LHCN-M2 (cell line): ENCODE data around the gene CCDC196. TPM values are rescaled to one million over a fixed set of nuclear protein-coding genes. Genes with fewer than 3 reads are reported as not detected.
"Not testable (repeated sequence)": the region's sequence is repeated elsewhere in the genome, so short reads cannot be mapped to it uniquely, and the experiment has no call there.

Experiments
- DNase-seq: peaks from one replicate; pipeline ENCODE4 v3.0.0-alpha.2; 2012; ENCODE audit warnings: low read depth
- total RNA-seq: library from RNA; depleted of rRNA; stranded (reverse); fragments of >200 nt; gene quantifications from 2 replicates; pipeline ENCODE4 v1.2.3, GENCODE V29; 2014

CCDC196 gene
- total RNA-seq, 1 experiment from 2014 or later = not detected

DNA sequence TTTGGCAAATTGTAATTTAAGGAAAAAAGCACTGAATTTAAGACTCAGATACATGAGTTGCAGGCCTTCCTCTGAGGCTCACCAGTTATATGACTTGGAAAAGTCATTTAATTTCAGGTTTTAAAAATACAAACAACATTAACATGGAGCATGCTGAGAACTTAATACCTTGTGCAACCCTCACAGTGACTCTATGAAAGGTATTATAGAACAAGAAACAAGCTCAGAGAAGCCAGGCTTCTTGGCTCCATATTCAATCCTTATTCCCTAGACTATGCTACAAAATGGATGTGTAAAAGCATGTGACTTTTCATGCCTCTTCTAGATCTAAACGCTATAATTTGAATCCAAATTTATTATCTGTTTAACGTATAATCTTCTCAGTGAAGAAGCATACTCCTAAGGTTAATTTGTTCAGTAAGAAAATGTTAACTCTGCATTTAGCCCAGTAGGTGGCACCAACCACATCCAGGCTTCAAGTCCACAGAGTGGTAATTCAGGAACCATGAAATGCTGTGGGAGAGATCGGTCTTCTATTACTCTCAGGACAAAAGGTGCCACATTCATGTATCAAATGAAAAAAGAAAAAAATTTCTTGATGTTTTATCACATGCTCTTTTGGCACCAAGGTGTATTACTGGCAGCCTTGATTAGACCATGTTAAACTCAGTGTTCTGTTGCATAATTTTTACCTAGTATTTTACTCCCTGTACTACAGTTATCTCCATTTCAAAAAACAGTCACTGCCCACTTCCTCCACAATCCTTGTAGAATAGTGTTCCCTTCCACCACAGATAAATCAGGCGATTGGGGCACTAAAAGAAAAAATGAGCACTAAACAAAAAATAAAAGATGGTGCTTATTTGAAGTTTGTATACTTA is 9.3 kb downstream of the CCDC196 start:
- DNase-seq = peak; percentile 53

DNA sequence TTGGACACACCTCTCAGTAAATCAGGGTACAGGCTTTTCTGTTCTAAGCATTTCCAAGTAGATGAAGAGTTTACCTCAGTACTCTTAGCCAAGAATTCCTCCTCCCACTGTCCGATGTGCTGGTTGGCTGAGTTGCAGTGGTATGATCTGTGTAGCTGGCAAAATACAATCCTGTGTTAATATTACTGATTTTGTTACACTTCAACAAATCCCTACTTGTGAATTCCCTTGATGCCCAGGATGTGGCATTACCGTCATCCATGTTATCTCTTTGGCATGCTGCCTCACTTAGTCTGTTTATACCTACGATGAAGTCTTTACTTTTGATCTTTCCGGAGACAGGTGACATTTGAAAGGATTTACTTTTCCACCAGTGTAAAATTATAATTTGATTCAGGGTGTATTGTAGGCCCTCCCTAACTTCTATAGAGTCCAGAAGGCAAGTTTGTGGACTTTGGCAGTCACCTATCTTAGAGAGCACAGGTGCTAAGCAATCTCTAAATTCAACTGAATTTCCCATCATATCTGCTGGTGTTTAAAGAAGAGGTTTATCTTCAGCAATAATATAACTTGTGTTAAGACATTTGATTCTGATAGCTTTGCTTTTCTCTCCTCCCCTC is 10.1 kb downstream of the CCDC196 start:
- no peak for DNase-seq

DNA sequence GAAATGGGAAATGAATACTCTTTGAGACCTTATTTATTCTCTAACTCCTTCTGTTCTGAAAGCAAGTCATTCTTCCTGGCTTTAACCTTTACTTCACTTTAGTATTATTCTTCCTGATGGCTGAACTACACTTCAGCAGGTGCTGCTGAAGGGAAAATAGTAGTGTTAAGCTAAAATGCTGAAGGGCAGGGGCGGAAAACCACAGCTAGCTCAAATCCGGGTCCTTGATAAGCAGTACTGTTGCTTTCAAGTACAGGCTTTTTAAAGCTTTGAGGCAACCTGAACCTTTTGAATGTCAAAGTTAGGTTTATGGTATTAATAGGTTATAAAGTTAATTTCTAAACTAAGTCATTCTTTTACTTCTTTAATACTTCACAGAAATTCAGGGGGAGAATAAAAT is 10.7 kb downstream of the CCDC196 start:
- no peak for DNase-seq

DNA sequence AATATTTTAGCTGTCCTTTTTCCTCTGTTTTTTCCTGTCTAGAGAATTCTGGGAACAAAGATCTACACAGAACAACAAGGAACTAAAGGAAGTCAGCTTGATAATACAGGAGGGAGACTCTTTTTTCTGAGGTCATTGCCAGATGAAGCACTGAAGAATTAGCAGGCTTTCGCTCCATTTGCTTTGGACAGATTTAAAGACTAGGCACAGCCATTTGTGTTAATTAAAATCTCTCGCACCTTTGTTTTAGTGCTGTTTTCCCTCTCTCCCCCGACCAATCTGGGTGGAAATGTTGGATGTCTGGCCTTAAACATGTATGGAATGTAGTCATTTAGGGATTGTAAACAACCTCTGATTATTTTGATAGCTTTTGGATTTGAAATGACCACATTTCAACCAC is 12.1 kb downstream of the CCDC196 start:
- no peak for DNase-seq

DNA sequence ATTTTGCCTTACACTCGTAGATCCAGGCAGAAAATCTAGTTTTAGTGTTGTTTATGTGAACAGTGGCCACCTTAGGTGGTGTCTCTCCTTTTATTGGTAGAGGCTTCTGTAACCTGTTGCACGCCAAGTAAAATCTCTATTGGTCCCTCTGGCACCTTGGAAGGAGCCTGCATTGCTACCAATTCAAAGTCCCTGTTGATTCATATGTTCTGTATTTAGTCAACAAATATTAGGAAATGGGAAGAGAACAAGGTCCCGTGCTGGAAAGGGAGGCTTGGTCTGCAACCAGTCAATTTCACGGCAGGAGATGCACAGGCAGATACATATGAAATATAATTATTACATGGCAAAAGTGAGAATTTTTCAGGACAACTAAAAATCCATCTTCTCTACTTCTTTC is 15.4 kb downstream of the CCDC196 start:
- DNase-seq = no peak

DNA sequence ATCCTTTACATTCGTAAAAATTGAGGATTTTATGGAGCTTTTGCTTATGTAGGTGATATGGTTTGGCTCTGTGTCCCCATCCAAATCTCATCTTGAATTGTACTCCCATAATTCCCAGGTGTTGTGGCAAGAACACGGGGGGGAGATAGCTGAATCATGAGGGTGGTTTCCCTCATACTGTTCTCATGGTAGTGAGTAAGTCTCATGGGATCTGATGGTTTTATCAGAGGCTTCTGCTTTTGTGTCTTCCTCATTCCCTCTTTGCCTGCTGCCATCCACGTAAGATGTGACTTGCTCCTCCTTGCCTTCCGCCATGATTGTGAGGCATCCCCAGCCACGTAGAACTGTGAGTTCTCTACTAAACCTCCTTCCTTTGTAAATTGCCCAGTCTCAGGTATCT is 16.7 kb downstream of the CCDC196 start:
- DNase-seq = not testable (repeated sequence)

DNA sequence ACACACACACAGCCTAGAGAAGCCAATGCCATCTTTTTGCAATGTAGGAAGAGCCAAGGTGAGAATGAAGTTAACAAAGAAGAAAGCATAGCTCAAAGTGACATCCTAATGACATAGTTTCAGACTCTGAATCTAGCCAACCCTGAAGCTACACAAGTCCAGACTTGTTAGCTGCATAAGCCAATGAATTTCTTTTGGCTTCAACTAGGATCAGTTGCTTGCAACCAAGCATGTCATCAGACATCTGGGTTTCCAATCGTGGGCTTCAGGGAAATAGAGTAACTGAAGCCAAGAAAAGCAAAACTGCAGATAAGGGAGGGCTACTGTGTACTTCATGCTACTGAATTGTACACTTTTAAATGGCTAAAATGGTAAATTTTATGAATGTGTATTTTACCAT is 17.4 kb downstream of the CCDC196 start:
- DNase-seq = no peak

DNA sequence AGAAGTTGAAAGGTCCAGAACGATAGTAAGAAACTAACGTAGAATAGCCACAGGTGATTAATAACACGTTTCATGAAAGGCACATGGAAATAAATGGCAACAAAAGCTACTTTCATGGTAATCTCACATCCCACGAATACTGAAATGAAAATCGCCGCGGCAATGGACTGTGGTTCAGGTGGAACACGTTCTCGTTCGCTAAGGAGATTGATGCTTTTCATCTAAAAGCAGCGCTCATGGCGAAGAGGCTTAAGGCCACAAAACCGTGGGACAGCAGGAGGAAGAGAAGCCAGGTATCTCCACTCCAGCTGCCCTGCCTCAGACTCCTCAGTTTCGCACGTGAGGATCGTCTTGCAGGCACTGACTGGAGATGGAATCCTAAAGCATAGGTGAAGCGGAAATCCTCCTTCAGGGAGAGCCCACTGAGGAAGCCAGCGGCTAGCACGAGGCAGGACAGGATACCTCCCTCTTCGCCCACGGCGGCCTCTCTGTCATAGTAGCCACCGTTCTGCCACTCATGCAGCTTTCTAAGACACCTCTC is 21.1 kb downstream of the CCDC196 start:
- no peak for DNase-seq

DNA sequence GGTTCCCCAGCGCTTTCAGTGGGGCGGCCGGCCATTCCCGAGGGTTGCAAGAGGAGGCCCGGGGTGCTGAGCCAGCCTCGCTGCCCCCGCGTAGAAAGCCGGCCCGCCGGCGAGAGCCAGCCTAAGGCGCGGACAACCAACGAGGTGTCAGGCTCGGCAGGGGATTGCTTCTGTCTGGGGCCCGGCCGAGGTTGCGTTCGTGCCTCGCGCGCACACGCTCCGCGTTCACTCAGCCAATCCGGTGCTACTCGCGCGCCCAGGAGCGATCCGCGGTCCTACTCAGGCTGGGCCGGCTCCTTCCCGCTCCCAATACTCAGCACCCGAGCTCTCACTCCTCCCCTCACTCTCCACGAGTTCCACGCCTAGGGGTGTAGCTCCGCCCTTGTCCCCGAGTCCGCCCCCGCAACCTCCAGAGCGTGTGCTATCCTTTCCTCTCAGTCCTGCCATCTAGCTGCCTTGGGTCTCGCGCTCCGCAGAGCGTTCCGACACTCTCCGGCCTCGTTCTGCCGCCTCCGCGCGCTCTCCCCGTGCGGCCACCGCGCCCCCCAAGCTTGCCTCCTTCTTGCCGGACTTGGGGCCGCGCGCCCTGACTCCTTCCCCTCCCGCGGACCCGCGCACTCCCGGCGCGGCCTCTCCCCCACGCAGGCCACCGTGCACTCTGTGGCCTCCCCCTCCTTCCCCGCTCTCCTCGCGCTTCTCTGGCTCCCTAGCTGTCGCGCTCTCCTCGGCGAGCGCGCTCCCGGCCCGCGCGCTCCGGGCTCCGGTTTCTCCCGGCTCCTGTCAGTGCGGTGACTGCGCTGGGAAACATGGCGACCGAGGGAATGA is 21.8 kb downstream of the CCDC196 start, which contains the start of gene GPHN:
GPHN (plus strand) TSS at position 426 of the 825 bp plus-strand sequence.
- peak; percentile 98 for DNase-seq

DNA sequence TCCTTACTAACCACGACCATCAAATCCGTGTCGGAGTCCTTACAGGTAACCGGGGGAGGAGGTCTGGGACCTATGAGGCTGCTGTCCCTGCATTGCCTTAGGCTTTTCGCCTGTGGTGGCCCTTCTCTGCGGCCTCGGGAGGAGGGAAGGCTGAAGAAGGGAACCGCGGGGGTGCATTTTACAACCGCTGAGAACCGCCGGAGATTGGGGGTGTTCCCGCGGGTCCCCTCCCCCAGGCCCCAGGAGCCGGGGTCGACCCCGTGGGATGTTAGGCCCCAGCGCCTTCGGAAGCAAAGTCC is 22.3 kb downstream of the CCDC196 start:
- no peak for DNase-seq

DNA sequence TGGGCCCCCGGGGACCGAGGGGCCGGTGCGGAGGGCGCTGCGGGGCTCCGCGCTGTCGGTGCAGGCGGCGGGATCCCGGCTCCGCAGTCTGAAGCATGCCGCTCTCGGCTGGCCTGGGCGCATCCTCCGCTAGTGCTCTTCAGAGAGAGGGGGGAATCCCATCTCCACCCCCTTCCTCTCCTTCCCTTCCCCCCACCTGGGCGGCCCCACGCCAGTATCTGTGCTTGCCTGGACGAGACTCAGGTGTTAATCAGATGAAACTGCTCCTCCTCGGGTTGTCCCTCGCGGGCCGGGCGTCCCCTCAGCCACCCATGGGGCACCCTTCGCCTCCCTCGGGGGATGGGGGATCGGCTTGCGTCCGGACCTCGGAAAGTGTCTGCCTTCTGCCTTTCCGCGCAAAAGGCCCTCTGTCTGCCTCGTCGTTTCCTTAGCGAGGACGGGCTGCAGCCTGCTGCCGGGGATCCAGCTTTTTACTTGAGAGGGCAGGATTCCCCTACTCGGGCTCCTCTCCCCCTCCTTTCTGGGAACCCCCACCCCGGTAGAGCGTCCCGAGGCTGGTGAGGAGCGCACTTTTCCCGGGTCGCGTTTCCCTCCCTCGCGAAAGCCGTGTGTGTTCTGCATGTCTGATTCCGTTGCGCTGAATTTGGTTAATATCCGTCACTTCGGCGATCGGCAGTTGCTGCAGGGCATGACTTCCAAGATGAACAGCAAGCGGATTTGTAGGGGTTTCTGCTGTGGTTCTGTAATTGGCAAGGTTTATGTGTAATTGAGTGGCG is 22.9 kb downstream of the CCDC196 start:
- DNase-seq = peak; percentile 18

DNA sequence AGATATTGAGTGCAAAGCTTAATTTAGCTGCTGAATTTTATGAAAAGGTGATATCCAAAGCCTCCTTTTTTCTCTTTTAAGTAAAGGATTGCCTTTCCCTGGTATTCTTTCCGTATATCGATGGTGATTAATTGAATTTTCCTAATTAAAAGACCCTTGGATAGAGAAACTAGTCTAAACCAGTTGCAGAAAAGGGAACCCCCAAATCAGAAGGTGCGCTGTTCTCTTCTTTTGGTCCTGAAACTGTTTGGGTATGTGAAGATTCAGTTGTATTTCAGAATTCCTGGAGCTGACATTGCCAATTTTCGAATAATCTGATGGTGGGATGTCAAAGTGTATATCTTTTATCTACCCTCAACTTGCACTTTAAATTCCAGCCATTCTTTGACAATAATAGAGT is 23.7 kb downstream of the CCDC196 start:
- DNase-seq = no peak

DNA sequence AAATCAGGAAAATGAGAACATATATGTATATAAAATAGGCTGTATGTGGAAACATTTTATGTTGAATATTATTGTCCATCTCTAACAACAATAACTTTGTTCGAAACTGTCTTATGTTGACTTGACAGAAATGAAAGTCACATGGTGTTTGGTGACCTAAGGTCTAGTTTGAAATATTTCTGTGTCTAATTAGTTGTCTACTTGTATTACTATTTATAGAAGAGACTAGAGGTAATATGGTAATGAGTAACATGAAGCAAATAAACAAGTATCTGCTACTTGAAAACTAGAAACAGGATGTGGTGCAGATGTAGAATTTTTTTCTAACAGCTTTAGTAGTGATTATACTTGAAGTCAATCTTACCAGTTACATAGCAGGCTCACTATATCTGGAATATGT is 25.7 kb downstream of the CCDC196 start:
- DNase-seq = no peak

DNA sequence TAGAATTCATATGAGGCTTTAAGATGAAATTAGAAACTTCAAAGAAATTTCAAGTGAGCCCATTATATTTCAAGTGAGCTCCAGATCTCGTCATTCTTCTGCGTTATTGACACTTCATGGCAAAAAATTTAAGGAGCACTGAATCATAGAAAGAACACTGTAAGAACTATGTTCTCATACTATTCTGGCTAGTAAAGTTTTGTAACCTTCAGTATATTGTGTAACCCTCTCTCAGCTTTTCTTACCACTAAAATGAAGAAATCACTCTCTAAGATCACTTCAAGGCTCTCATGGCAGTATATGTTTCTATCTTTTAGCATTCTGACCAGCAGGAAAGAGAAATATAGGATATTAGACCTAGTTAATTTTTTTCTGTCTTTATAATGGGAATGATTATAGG is 28.0 kb downstream of the CCDC196 start:
- peak; percentile 15 for DNase-seq

DNA sequence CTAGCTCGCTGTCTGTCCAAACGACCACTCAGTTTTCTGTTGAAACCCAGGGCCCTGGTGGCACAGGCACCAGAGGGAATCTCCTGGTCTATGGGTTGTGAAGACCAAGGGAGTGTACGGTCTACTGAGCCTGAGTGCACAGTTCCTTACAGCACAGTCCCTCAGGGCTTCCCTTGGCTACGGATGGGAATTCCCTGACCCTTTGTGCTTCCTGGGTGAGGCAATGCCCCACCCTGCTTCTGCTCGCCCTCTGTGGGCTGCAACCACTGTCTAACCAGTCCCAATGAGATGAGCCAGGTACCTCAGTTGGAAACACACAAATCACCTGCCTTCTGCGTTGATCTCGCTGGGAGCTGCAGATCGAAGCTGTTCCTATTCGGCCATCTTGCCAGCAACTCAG is 44.4 kb downstream of the CCDC196 start:
- DNase-seq = no peak

DNA sequence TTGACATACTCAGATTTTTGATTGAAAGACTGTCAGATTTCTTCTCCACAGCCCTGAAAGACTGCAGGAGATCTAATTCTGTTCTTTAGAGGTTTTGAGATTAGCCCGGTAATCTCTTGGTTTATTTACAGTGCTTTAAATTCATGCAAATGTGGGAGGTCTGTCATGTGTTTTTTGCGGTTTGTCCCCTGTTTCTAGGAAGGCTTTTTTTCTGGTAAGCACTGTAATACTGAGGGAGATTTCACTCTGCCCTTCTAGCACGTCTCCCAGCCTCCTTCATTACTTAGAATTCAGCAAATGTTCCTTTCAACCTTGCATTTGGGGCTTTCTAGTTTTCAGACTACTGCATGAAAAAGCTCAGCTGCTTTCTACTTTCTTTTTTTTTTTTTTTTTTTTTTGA is 52.9 kb downstream of the CCDC196 start:
- no peak for DNase-seq

DNA sequence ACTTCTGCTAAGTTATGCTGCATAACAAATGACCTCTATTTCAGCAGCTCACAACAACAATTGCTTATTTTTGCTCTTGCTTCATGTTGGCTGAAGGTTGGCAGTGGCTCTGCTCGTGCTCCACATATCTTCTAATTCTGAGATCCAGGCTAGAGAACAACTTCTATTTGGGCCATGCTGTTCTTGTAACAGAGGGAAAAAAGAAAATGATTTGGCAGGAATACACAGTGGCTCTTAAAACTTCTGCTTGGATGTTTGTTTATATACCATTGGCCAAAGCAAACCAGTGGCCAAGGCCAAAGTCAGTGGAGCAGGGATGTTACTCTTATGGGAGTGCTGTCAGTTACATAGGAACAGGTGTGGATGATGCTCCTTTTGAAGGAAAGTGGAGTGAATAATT is 53.9 kb downstream of the CCDC196 start:
- no peak for DNase-seq

DNA sequence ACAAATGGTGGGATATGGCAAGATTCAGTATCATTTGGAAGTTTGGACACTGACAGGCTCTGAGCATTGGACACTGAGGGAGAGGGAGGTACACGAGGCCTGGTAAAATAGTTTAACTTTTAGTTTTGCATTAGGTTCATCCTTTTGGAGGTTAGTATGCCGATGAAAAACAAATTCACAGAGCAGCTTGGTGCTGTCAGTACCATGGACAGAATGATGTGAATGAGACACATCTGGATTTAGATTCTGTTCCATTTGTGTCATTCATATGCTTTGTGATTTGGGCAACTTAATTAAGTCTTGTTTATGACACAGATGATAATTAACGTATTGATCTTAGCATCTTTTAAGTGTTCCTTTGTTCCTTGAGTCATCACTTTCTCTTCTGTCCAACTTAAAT is 55.5 kb downstream of the CCDC196 start:
- DNase-seq = no peak

DNA sequence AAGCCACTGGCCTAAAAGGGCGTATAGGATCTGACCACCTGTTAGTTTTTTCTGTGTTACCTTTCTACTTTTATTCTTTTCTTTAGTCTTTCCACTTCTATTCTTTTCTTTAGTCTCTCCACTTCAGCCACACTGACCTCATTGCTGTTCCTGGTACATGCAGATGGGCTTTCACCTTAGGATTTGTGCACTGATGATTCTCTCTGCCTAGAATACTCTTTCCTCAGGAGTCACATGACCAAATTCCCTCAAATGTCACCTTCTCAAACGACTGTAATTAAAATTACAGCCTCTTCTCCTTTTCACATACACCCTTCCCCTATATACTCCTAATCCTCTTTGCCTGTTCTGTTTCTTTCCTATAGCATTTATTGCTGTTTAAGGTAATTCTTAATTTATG is 57.8 kb downstream of the CCDC196 start:
- no peak for DNase-seq

DNA sequence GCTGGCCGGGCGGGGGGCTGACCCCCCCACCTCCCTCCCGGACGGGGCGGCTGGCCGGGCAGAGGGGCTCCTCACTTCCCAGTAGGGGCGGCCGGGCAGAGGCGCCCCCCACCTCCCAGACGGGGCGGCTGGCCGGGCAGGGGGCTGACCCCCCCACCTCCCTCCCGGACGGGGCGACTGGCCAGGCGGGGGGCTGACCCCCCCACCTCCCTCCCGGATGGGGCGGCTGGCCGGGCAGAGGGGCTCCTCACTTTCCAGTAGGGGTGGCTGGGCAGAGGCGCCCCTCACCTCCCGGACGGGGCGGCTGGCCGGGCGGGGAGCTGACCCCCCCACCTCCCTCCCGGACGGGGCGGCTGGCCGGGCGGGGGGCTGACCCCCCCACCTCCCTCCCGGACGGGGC is 59.0 kb downstream of the CCDC196 start:
- not testable (repeated sequence) for DNase-seq

DNA sequence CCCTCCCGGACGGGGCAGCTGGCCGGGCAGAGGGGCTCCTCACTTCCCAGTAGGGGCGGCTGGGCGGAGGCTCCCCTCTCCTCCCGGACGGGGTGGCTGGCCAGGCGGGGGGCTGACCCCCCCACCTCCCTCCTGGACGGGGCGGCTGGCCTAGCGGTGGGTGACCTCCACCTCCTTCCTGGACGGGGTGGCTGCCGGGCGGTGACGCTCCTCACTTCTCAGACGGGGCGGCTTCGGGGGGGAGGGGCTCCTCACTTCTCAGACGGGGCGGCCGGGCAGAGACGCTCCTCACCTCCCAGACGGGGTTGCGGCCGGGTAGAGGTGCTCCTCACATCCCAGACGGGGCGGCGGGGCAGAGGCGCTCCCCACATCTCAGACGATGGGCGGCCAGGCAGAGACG is 59.6 kb downstream of the CCDC196 start:
- DNase-seq = not testable (repeated sequence)
